Activated naive CD4-positive, alpha-beta T cell treated with anti-CD3 and anti-CD28 coated beads, Interleukin-2, amount 10 ng/mL, durations not matched to agents 7 days and 5 days (primary cell): ENCODE measurements around the gene ITGB8.

Experiments used
- CTCF ChIA-PET: fragments of 350-600 bp; sonication (Branson Sonifier 250); formaldehyde crosslinking; loops from one replicate; lab custom pipeline; 2021; ENCODE audit warnings: antibody characterized with exemption; lab: Charles Lee
- DNase-seq: peaks from one replicate; pipeline ENCODE4 v3.0.0-alpha.2; 2020
- H3K27ac Mint-ChIP-seq: one replicate; pipeline ENCODE4 v1.8.0; 2021; ENCODE audit warnings: mild to moderate bottlenecking, moderate library complexity, mixed read lengths
- H3K27me3 Mint-ChIP-seq: one replicate; pipeline ENCODE4 v1.8.0; 2021; ENCODE audit warnings: mild to moderate bottlenecking, mixed read lengths
- H3K36me3 Mint-ChIP-seq: one replicate; pipeline ENCODE4 v1.8.0; 2021; ENCODE audit warnings: mixed read lengths
- H3K4me1 Mint-ChIP-seq: one replicate; pipeline ENCODE4 v1.8.0; 2021; ENCODE audit warnings: mixed read lengths
- H3K4me3 Mint-ChIP-seq: one replicate; pipeline ENCODE4 v1.8.0; 2021; ENCODE audit warnings: mild to moderate bottlenecking, moderate library complexity, mixed read lengths
- H3K9me3 Mint-ChIP-seq: one replicate; pipeline ENCODE4 v1.8.0; 2021; ENCODE audit warnings: mixed read lengths

The ITGB8 gene

GRCh38 chr7:20330239-20330927 is at the start of gene ITGB8:
Gene ITGB8 (plus strand): TSS chr7:20330900. CDS start chr7:20331807, 907 bp downstream.
- Mint-ChIP-seq H3K27ac (no peak within 1 kb of the TSS), H3K9me3 (no peaks in the 10 kb centered on the region), H3K27me3 (peaks cover 39% of the 10 kb centered on the region)

GRCh38 chr7:20282959-20283358 is 47.7 kb upstream of the ITGB8 start:
- CTCF ChIA-PET = no interaction called here
- Mint-ChIP-seq H3K4me3 (no peak overlapping the region), H3K9me3 (no peaks in the 10 kb centered on the region), H3K36me3 (no peaks in the 10 kb centered on the region), H3K27ac (no peak overlapping the region), H3K4me1 (no peaks in the 10 kb centered on the region), H3K27me3 (peaks cover 4% of the 10 kb centered on the region)
- DNase-seq = no peak

More at GRCh38 chr7:20330239-20330927, at the start of gene ITGB8:
- DNase-seq = peak; percentile 39
- Mint-ChIP-seq H3K4me1 (peaks cover 20% of the 10 kb centered on the region), H3K4me3 (peak within 1 kb of the TSS; percentile 64), H3K36me3 (no peaks in the 10 kb centered on the region)
- CTCF ChIA-PET = no interaction called here

- Mint-ChIP-seq H3K4me3 (no peak overlapping the region), H3K4me1 (no peaks in the 10 kb centered on the region), H3K36me3 (no peaks in the 10 kb centered on the region), H3K27me3 (peaks cover 4% of the 10 kb centered on the region), H3K9me3 (no peaks in the 10 kb centered on the region), H3K27ac (no peak overlapping the region)
- CTCF ChIA-PET = no interaction called here
- no peak for DNase-seq
Observed at GRCh38 chr7:20283385-20283784, 47.3 kb upstream of the ITGB8 start.

- peaks cover 4% of the 10 kb centered on the region for H3K27me3 Mint-ChIP-seq
- no peaks in the 10 kb centered on the region for H3K9me3 Mint-ChIP-seq
- no peak overlapping the region for H3K4me3 Mint-ChIP-seq
- H3K36me3 Mint-ChIP-seq = no peaks in the 10 kb centered on the region
- CTCF ChIA-PET = no interaction called here
- H3K4me1 Mint-ChIP-seq = no peaks in the 10 kb centered on the region
- no peak for DNase-seq
- H3K27ac Mint-ChIP-seq = no peak overlapping the region
Observed at GRCh38 chr7:20284003-20284770, 46.5 kb upstream of the ITGB8 start.

- peaks cover 4% of the 10 kb centered on the region for H3K27me3 Mint-ChIP-seq
- DNase-seq = no peak
- H3K27ac Mint-ChIP-seq = no peak overlapping the region
- H3K9me3 Mint-ChIP-seq = no peaks in the 10 kb centered on the region
- H3K4me3 Mint-ChIP-seq = no peak overlapping the region
- H3K36me3 Mint-ChIP-seq = no peaks in the 10 kb centered on the region
- CTCF ChIA-PET = no interaction called here
- no peaks in the 10 kb centered on the region for H3K4me1 Mint-ChIP-seq
Observed at GRCh38 chr7:20284771-20285143, 45.9 kb upstream of the ITGB8 start.

- H3K36me3 Mint-ChIP-seq = no peaks in the 10 kb centered on the region
- H3K9me3 Mint-ChIP-seq = no peaks in the 10 kb centered on the region
- H3K4me1 Mint-ChIP-seq = no peaks in the 10 kb centered on the region
- peaks cover 4% of the 10 kb centered on the region for H3K27me3 Mint-ChIP-seq
- no peak for DNase-seq
- H3K27ac Mint-ChIP-seq = no peak overlapping the region
- CTCF ChIA-PET = no interaction called here
- H3K4me3 Mint-ChIP-seq = no peak overlapping the region
Observed at GRCh38 chr7:20287317-20287716, 43.4 kb upstream of the ITGB8 start.

GRCh38 chr7:20288036-20288435 is 42.7 kb upstream of the ITGB8 start:
- CTCF ChIA-PET = no interaction called here
- H3K9me3 Mint-ChIP-seq = no peaks in the 10 kb centered on the region
- H3K27me3 Mint-ChIP-seq = peaks cover 4% of the 10 kb centered on the region
- no peak overlapping the region for H3K4me3 Mint-ChIP-seq
- H3K27ac Mint-ChIP-seq = no peak overlapping the region
- no peaks in the 10 kb centered on the region for H3K36me3 Mint-ChIP-seq
- H3K4me1 Mint-ChIP-seq = no peaks in the 10 kb centered on the region
- no peak for DNase-seq

- CTCF ChIA-PET = no interaction called here
- Mint-ChIP-seq H3K36me3 (no peaks in the 10 kb centered on the region), H3K4me1 (no peaks in the 10 kb centered on the region), H3K27ac (no peak overlapping the region), H3K4me3 (no peak overlapping the region), H3K9me3 (no peaks in the 10 kb centered on the region), H3K27me3 (no peaks in the 10 kb centered on the region)
- no peak for DNase-seq
Observed at GRCh38 chr7:20290505-20291111, 40.1 kb upstream of the ITGB8 start.

- CTCF ChIA-PET = no interaction called here
- Mint-ChIP-seq H3K27me3 (no peaks in the 10 kb centered on the region), H3K27ac (no peak overlapping the region), H3K36me3 (no peaks in the 10 kb centered on the region), H3K4me3 (no peak overlapping the region), H3K9me3 (no peaks in the 10 kb centered on the region), H3K4me1 (no peaks in the 10 kb centered on the region)
- DNase-seq = no peak
Observed at GRCh38 chr7:20293336-20293735, 37.4 kb upstream of the ITGB8 start.

GRCh38 chr7:20296444-20296843 is 34.3 kb upstream of the ITGB8 start:
- Mint-ChIP-seq H3K27ac (no peak overlapping the region), H3K27me3 (no peaks in the 10 kb centered on the region), H3K4me3 (no peak overlapping the region), H3K9me3 (no peaks in the 10 kb centered on the region), H3K4me1 (no peaks in the 10 kb centered on the region), H3K36me3 (no peaks in the 10 kb centered on the region)
- no peak for DNase-seq
- CTCF ChIA-PET = no interaction called here

- CTCF ChIA-PET = no interaction called here
- H3K4me3 Mint-ChIP-seq = no peak overlapping the region
- DNase-seq = no peak
- H3K27ac Mint-ChIP-seq = no peak overlapping the region
- no peaks in the 10 kb centered on the region for H3K9me3 Mint-ChIP-seq
- no peaks in the 10 kb centered on the region for H3K36me3 Mint-ChIP-seq
- no peaks in the 10 kb centered on the region for H3K27me3 Mint-ChIP-seq
- no peaks in the 10 kb centered on the region for H3K4me1 Mint-ChIP-seq
Observed at GRCh38 chr7:20296901-20297300, 33.8 kb upstream of the ITGB8 start.

- Mint-ChIP-seq H3K27ac (no peak overlapping the region), H3K27me3 (no peaks in the 10 kb centered on the region), H3K36me3 (no peaks in the 10 kb centered on the region), H3K9me3 (no peaks in the 10 kb centered on the region), H3K4me1 (no peaks in the 10 kb centered on the region), H3K4me3 (no peak overlapping the region)
- CTCF ChIA-PET = no interaction called here
- DNase-seq = no peak
Observed at GRCh38 chr7:20298486-20298901, 32.2 kb upstream of the ITGB8 start.

GRCh38 chr7:20299145-20299544 is 31.6 kb upstream of the ITGB8 start:
- Mint-ChIP-seq H3K27ac (no peak overlapping the region), H3K9me3 (no peaks in the 10 kb centered on the region), H3K4me3 (no peak overlapping the region), H3K4me1 (no peaks in the 10 kb centered on the region), H3K27me3 (no peaks in the 10 kb centered on the region), H3K36me3 (no peaks in the 10 kb centered on the region)
- no peak for DNase-seq
- CTCF ChIA-PET = no interaction called here

GRCh38 chr7:20299647-20300312 is 30.9 kb upstream of the ITGB8 start:
- Mint-ChIP-seq H3K4me3 (no peak overlapping the region), H3K9me3 (no peaks in the 10 kb centered on the region), H3K27ac (no peak overlapping the region), H3K27me3 (no peaks in the 10 kb centered on the region), H3K36me3 (no peaks in the 10 kb centered on the region), H3K4me1 (no peaks in the 10 kb centered on the region)
- DNase-seq = no peak
- CTCF ChIA-PET = no interaction called here
